ENCODE measurements around the gene NFE2L1.
"Not testable (repeated sequence)": the region's sequence is repeated elsewhere in the genome, so short reads cannot be mapped to it uniquely, and the experiment has no call there.

Gene NFE2L1, protein sequence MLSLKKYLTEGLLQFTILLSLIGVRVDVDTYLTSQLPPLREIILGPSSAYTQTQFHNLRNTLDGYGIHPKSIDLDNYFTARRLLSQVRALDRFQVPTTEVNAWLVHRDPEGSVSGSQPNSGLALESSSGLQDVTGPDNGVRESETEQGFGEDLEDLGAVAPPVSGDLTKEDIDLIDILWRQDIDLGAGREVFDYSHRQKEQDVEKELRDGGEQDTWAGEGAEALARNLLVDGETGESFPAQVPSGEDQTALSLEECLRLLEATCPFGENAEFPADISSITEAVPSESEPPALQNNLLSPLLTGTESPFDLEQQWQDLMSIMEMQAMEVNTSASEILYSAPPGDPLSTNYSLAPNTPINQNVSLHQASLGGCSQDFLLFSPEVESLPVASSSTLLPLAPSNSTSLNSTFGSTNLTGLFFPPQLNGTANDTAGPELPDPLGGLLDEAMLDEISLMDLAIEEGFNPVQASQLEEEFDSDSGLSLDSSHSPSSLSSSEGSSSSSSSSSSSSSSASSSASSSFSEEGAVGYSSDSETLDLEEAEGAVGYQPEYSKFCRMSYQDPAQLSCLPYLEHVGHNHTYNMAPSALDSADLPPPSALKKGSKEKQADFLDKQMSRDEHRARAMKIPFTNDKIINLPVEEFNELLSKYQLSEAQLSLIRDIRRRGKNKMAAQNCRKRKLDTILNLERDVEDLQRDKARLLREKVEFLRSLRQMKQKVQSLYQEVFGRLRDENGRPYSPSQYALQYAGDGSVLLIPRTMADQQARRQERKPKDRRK

GRCh38 chr17:48047741-48048383 lies at the start of gene NFE2L1:
TSS of gene NFE2L1 (plus strand) at chr17:48048359. CDS start at chr17:48051119, 2,760 bp downstream.
- Histone ChIP-seq H3K4me1 (ENCODE audit: control insufficient read depth, insufficient read depth, low read length) (peaks cover 43% of the 10 kb centered on the region), H3K4me3 (ENCODE audit: low read depth, low read length) (peak within 1 kb of the TSS; percentile 82), H3K9me3 (ENCODE audit: control insufficient read depth, insufficient read depth, low read depth, low read length) (no peaks in the 10 kb centered on the region), H3K36me3 (ENCODE audit: control insufficient read depth, insufficient read depth, low read length) (peaks cover 23% of the 10 kb centered on the region), H3K9ac (ENCODE audit: low read length) (peak within 1 kb of the TSS; percentile 92), H3K27ac (ENCODE audit: low read depth, low read length) (peak within 1 kb of the TSS; percentile 90), H3K27me3 (ENCODE audit: control insufficient read depth, insufficient read depth, low read length) (no peaks in the 10 kb centered on the region)

DNA sequence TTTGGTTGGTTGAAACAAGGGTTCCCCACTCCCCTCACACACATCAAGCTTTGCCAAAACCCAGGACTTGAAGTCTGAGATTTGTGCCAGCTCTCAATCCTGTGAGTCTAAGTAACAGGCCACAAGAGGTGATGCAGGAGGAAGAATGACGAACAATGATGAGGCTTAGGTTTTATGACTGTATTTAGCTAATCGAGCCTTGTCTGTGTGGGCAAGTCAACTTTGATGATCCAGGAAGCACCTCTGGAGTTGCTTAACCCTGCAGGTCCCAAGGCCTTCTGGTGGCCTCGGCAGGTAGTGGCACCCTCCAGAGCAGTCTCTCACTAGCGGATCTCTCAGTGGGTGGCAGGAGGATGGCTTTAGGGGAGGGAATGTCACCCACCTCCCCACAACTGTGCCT lies 48.6 kb upstream of the NFE2L1 start:
- H3K27me3 ChIP-seq (ENCODE audit: control insufficient read depth, insufficient read depth, low read length): no peaks in the 10 kb centered on the region
- no peak overlapping the region for H3K27ac ChIP-seq (ENCODE audit: low read depth, low read length)
- H3K36me3 ChIP-seq (ENCODE audit: control insufficient read depth, insufficient read depth, low read length): no peaks in the 10 kb centered on the region
- H3K4me1 ChIP-seq (ENCODE audit: control insufficient read depth, insufficient read depth, low read length): peaks cover 47% of the 10 kb centered on the region
- no peaks in the 10 kb centered on the region for H3K9me3 ChIP-seq (ENCODE audit: control insufficient read depth, insufficient read depth, low read depth, low read length)
- no peak overlapping the region for H3K4me3 ChIP-seq (ENCODE audit: low read depth, low read length)
- H3K9ac ChIP-seq (ENCODE audit: low read length): no peak overlapping the region

DNA sequence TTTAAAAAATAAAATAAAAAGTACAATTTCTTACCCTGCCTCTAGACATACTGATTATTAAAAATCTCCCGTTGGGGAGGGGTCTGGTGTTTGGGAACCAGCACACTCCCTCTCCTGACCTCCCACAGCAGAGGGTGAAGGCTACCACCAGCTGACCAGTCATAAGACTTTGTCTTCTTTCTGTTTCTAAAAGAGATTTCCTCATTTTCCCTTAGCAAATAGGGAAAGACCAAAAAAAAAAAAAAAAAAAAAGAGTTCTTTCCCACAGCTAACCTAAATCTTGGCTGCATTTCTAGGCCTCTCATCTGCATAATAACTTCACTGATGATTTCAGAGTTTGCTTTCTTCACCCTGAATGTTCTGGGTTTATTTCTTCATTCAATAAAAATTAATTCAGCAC lies 47.0 kb upstream of the NFE2L1 start:
- Histone ChIP-seq H3K4me3 (ENCODE audit: low read depth, low read length) (no peak overlapping the region), H3K9ac (ENCODE audit: low read length) (no peak overlapping the region), H3K36me3 (ENCODE audit: control insufficient read depth, insufficient read depth, low read length) (no peaks in the 10 kb centered on the region), H3K27me3 (ENCODE audit: control insufficient read depth, insufficient read depth, low read length) (no peaks in the 10 kb centered on the region), H3K9me3 (ENCODE audit: control insufficient read depth, insufficient read depth, low read depth, low read length) (no peaks in the 10 kb centered on the region), H3K27ac (ENCODE audit: low read depth, low read length) (no peak overlapping the region), H3K4me1 (ENCODE audit: control insufficient read depth, insufficient read depth, low read length) (peaks cover 43% of the 10 kb centered on the region)

- H3K9me3 ChIP-seq (ENCODE audit: control insufficient read depth, insufficient read depth, low read depth, low read length); H3K27me3 ChIP-seq (ENCODE audit: control insufficient read depth, insufficient read depth, low read length); H3K9ac ChIP-seq (ENCODE audit: low read length); H3K36me3 ChIP-seq (ENCODE audit: control insufficient read depth, insufficient read depth, low read length); H3K27ac ChIP-seq (ENCODE audit: low read depth, low read length); H3K4me3 ChIP-seq (ENCODE audit: low read depth, low read length): not testable (repeated sequence)
- peaks cover 44% of the 10 kb centered on the region for H3K4me1 ChIP-seq (ENCODE audit: control insufficient read depth, insufficient read depth, low read length)
These were observed 46.5 kb upstream of the NFE2L1 start for GRCh38 chr17:48001657-48002056.

DNA sequence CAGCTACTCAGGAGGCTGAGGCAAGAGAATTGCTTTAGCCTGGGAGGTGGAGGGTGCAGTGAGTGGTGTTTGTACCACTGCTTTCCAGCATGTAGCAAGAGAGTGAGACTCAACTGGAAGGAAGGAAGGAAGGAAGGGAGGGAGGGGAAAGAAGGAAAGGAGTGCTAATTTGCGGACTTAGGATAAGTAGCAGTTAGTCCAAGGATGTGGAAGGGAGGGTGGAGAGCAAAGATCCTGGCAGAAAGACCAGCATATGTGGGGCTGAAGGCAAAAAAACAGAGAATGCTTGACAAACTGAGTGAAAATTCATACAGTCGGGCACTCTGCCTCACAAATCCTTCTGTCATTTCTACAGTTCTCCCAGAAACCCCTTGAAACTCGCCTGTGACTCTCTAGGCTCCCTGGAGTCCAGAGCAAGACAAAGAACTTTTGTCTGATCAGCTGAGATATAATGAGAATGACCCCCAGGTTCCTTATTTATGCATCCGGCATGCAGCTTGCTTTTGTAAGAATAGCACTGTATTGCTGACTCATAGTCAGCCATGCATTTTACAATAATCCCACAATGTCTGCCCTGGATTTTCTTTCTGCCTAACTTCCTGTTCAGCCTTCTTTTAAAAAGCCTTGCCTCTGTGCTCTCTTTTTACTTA lies 45.8 kb upstream of the NFE2L1 start:
- peak overlapping the region; percentile 66 for H3K9ac ChIP-seq (ENCODE audit: low read length)
- H3K27ac ChIP-seq (ENCODE audit: low read depth, low read length): peak overlapping the region; percentile 84

DNA sequence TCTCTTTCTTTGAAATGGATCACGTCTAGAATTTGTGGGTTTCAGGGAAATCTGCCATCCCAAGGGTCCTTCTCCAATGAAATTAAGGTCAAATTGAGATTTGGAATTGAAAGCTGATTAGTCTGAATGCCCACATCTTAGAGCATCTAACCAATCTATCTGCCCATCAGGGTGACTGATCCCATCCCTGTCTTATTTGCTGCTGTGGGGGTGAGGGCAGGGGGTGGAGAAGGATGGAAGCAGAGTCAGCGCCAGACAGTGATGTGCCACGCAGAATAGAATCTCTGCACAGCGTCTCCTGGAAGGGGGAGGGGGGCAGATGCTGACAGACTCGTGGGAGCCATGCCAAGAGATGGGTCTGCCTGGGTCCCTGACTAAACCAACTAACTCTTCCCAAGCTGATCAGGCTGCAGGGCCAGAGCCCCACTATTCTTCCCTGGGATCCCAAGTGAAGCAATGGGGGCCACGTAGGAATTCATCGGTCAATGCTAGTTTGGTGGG lies 45.2 kb upstream of the NFE2L1 start:
- Histone ChIP-seq H3K27me3 (ENCODE audit: control insufficient read depth, insufficient read depth, low read length) (no peaks in the 10 kb centered on the region), H3K9me3 (ENCODE audit: control insufficient read depth, insufficient read depth, low read depth, low read length) (no peaks in the 10 kb centered on the region), H3K36me3 (ENCODE audit: control insufficient read depth, insufficient read depth, low read length) (no peaks in the 10 kb centered on the region), H3K4me1 (ENCODE audit: control insufficient read depth, insufficient read depth, low read length) (peaks cover 44% of the 10 kb centered on the region), H3K9ac (ENCODE audit: low read length) (peak overlapping the region; percentile 66), H3K27ac (ENCODE audit: low read depth, low read length) (peak overlapping the region; percentile 84), H3K4me3 (ENCODE audit: low read depth, low read length) (0 out of 2 replicates have a peak overlapping the region, but pooled peaks have one; percentile 21)

More for the DNA sequence above, 45.8 kb upstream of the NFE2L1 start:
- Histone ChIP-seq H3K9me3 (ENCODE audit: control insufficient read depth, insufficient read depth, low read depth, low read length) (no peaks in the 10 kb centered on the region), H3K27me3 (ENCODE audit: control insufficient read depth, insufficient read depth, low read length) (no peaks in the 10 kb centered on the region), H3K36me3 (ENCODE audit: control insufficient read depth, insufficient read depth, low read length) (no peaks in the 10 kb centered on the region), H3K4me3 (ENCODE audit: low read depth, low read length) (0 out of 2 replicates have a peak overlapping the region, but pooled peaks have one; percentile 21), H3K4me1 (ENCODE audit: control insufficient read depth, insufficient read depth, low read length) (peaks cover 44% of the 10 kb centered on the region)

DNA sequence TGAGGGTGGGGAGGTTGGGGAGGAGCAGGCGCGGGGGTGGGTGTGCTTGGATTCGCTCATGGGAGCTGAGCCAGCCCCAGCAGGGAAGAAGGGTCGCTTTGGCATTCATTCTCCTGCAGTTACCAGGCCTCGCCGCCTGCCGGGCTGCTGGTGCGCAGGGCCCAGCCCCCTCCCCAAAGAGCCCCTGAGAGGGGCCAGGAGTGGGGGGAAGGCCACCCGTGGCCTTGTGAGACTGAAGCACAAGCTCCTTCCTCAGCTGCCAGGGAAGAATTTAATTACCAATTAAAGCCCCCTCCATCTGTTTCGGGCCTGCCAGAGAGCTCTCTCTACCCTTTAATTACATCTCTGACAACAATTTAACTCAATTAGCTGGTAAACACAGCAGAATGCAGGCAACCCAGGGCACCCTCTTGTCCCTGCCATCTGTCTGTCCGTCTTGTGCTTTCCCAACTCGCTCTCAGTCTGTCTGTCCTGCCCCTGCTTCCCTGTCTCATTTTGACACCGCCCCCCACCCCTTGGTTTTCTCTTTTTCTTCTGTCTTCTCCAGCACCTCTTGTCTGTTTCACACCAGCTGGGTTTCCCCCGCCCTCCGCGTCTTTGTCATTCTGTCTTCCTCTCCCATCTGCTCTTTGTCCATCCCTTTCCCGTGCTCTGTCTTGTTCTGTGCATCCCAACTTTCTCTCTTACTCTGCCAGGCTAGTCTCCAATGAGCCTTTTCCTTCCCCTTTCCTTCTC lies 44.6 kb upstream of the NFE2L1 start:
- Histone ChIP-seq H3K4me1 (ENCODE audit: control insufficient read depth, insufficient read depth, low read length) (peaks cover 44% of the 10 kb centered on the region), H3K27ac (ENCODE audit: low read depth, low read length) (peak overlapping the region; percentile 84; the same call in 1 of the 2 replicates), H3K4me3 (ENCODE audit: low read depth, low read length) (peak overlapping the region; percentile 26), H3K27me3 (ENCODE audit: control insufficient read depth, insufficient read depth, low read length) (no peaks in the 10 kb centered on the region), H3K36me3 (ENCODE audit: control insufficient read depth, insufficient read depth, low read length) (no peaks in the 10 kb centered on the region), H3K9me3 (ENCODE audit: control insufficient read depth, insufficient read depth, low read depth, low read length) (no peaks in the 10 kb centered on the region), H3K9ac (ENCODE audit: low read length) (peak overlapping the region; percentile 66)

- no peak overlapping the region for H3K27ac ChIP-seq (ENCODE audit: low read depth, low read length)
- H3K9ac ChIP-seq (ENCODE audit: low read length): no peak overlapping the region
These were observed 43.2 kb upstream of the NFE2L1 start for GRCh38 chr17:48004983-48005382.

DNA sequence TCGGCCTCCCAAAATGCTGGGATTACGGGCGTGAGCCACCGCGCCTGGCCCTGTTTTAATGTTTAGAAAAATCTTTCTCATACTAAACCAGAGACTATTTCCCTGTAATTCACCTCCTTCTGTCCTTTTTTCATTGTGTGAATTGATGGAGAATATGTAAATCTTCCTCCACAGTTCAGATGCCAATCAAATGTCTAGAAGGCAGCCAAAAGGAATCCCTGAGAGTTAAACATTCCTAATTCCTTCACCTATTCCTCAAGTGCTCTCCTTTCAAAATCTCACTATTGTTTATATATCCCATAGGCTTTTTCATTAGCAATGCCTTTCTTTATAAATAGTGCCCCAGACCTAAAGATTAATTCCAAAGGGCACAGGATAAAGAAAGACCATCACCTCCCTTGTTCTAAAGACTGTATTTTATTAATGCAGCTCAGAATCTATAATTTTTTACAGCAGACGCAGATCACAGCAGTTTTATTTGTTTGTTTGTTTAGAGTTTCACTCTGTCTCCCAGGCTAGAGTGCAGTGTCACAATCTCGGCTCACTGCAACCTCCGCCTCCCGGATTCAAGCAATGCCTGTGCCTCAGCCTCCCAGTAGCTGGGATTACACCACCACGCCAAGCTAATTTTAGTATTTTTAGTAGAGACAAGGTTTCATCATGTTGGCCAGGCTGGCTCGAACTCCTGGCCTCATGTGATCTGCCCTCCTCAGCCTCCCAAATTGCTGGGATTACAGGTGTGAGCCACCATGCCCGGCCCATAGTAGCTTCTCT lies 41.0 kb upstream of the NFE2L1 start:
- no peak overlapping the region for H3K4me3 ChIP-seq (ENCODE audit: low read depth, low read length)
- no peaks in the 10 kb centered on the region for H3K9me3 ChIP-seq (ENCODE audit: control insufficient read depth, insufficient read depth, low read depth, low read length)
- H3K9ac ChIP-seq (ENCODE audit: low read length): no peak overlapping the region
- H3K4me1 ChIP-seq (ENCODE audit: control insufficient read depth, insufficient read depth, low read length): peaks cover 40% of the 10 kb centered on the region
- H3K36me3 ChIP-seq (ENCODE audit: control insufficient read depth, insufficient read depth, low read length): no peaks in the 10 kb centered on the region
- H3K27me3 ChIP-seq (ENCODE audit: control insufficient read depth, insufficient read depth, low read length): no peaks in the 10 kb centered on the region
- no peak overlapping the region for H3K27ac ChIP-seq (ENCODE audit: low read depth, low read length)

More at GRCh38 chr17:48004983-48005382, 43.2 kb upstream of the NFE2L1 start:
- Histone ChIP-seq H3K27me3 (ENCODE audit: control insufficient read depth, insufficient read depth, low read length) (no peaks in the 10 kb centered on the region), H3K9me3 (ENCODE audit: control insufficient read depth, insufficient read depth, low read depth, low read length) (no peaks in the 10 kb centered on the region), H3K4me1 (ENCODE audit: control insufficient read depth, insufficient read depth, low read length) (peaks cover 41% of the 10 kb centered on the region), H3K4me3 (ENCODE audit: low read depth, low read length) (no peak overlapping the region), H3K36me3 (ENCODE audit: control insufficient read depth, insufficient read depth, low read length) (no peaks in the 10 kb centered on the region)

All from HUES6 (cell line).